ENCODE data around the gene SKOR2.
"Not testable (repeated sequence)": the region's sequence is repeated elsewhere in the genome, so short reads cannot be mapped to it uniquely, and the experiment has no call there.

The SKOR2 gene

GRCh38 chr18:47187721-47188120 lies 63.7 kb downstream of the SKOR2 start:
- no peak for DNase-seq (ENCODE audit: low spot score)

- DNase-seq (ENCODE audit: low spot score) = no peak
These were observed 66.9 kb downstream of the SKOR2 start for GRCh38 chr18:47184419-47185050.

- DNase-seq (ENCODE audit: low spot score) = not testable (repeated sequence)
These were observed 69.3 kb downstream of the SKOR2 start for GRCh38 chr18:47182156-47182555.

- no peak for DNase-seq (ENCODE audit: low spot score)
These were observed 70.7 kb downstream of the SKOR2 start for GRCh38 chr18:47180765-47181164.

- no peak for DNase-seq (ENCODE audit: low spot score)
These were observed 71.9 kb downstream of the SKOR2 start for GRCh38 chr18:47179520-47179919.

DNA sequence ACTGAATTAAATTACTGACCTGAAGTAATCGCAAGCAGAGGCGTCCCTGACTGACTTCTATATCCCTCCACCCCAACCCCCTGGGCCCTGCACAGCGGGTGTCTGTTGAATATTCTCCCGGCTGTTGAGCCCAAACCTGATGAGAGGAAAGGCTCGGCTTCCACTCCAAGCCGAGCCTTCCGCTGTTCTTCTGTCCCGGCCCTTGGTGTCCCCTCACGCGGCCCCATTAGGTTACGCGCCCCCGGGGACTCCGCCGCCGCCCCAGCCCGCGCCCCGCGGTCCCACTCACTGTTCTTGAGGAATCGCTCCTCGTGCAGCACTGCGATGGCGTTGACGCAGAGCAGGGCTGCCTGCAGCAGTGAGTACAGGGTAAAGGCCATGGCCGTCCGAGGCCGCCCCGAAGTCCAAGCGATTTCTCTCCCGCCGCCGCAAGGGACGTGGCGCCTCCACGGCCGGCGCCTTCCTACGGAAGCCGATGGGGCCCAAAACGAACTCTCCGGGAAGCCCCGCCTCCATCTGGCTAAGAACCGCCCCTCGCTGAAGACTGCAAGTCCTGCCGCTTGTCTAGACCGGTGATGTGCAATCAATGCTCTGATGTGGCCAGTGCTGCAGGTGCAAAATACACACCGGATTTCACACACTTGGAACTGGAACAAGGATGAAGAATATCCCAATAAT lies 75.4 kb downstream of the SKOR2 start, which contains the start of gene IER3IP1:
IER3IP1 (minus strand) TSS at position 467 of the 678 bp plus-strand sequence; CDS start at position 380, 87 bp downstream.
- DNase-seq (ENCODE audit: low spot score) = peak; percentile 83

GRCh38 chr18:47175283-47175897 lies 76.1 kb downstream of the SKOR2 start:
- no peak for DNase-seq (ENCODE audit: low spot score)

- no peak for DNase-seq (ENCODE audit: low spot score)
These were observed 76.8 kb downstream of the SKOR2 start for GRCh38 chr18:47174545-47175116.

- DNase-seq (ENCODE audit: low spot score) = no peak
These were observed 79.0 kb downstream of the SKOR2 start for GRCh38 chr18:47172476-47172875.

GRCh38 chr18:47168913-47169312 lies 82.5 kb downstream of the SKOR2 start:
- no peak for DNase-seq (ENCODE audit: low spot score)

GRCh38 chr18:47168509-47168908 lies 83.0 kb downstream of the SKOR2 start:
- DNase-seq (ENCODE audit: low spot score) = no peak

GRCh38 chr18:47166294-47166693 lies 85.2 kb downstream of the SKOR2 start:
- no peak for DNase-seq (ENCODE audit: low spot score)

DNA sequence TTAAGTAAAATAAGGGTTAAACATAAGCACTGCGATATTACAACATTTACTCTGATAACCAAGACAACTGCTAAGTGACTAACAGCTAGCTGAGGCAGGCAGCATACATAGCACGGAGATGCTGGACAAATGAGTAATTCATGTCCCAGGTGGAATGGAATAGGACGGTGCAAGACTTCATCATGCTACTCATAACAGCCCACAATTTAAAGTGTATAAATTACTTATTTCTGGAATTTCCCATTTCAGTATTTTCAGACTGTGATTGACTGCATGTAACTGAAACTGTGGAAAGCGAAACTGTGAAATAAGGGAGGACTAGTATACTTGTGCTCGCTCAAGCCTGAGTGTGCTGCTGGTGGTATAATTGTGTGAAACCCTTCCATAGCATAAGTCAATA lies 88.2 kb downstream of the SKOR2 start:
- peak; percentile 60 for DNase-seq (ENCODE audit: low spot score)

- no peak for DNase-seq (ENCODE audit: low spot score)
These were observed 91.2 kb downstream of the SKOR2 start for GRCh38 chr18:47160256-47160655.

GRCh38 chr18:47158404-47158803 lies 93.1 kb downstream of the SKOR2 start:
- not testable (repeated sequence) for DNase-seq (ENCODE audit: low spot score)

Measured in hepatic stellate cell (primary cell).